GM19099 (cell line): ENCODE data around the gene AMZ1.

Source experiments
- POLR2A ChIP-seq: IDR thresholded peaks from 3 replicates; pipeline ENCODE4 v1.6.1; 2011; ENCODE audit warnings: low read depth; ENCODE audit not compliant: insufficient read length; ENCODE audit errors: extremely low read depth

Gene AMZ1

DNA sequence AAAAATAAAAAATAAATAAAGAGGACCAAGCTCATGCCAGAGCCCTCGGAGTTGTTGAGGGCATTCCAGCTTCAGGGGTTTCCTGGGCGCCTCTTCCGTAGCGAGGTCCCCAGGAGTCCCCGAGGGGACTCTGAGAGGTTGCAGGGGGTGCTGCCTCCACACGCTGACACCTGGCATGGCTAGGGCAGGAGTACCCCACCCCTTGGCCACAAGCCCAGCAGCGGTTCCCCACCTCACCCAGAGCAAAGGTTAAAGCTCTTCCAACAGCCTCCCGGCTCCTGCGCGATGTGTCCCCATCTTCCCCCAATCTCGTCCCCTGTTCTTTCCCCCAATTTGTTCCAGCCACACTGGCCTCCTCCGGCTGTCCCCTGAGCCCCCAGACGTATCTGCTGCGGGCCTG lies 4.5 kb downstream of the AMZ1 start:
- no peak for TF ChIP-seq POLR2A

GRCh38 chr7:2698581-2699288 lies 10.7 kb downstream of the AMZ1 start:
- no peak for TF ChIP-seq POLR2A

DNA sequence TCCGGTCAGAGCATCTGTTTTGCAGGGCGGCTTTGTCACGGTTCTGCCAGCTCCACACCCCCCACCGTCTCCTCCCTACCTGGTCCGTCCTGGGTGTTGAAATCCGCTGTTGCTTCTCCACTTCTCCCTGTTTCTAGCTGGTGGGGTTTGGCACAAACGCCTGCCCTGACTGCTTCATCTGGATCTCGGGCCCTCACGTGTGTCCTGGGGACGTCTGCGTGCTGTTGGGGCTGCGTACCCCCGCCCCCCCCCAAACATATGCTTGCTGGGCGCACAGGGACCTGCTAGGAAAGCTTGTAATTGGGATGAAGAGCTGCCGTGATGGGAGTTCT lies 11.3 kb downstream of the AMZ1 start:
- no peak for TF ChIP-seq POLR2A

DNA sequence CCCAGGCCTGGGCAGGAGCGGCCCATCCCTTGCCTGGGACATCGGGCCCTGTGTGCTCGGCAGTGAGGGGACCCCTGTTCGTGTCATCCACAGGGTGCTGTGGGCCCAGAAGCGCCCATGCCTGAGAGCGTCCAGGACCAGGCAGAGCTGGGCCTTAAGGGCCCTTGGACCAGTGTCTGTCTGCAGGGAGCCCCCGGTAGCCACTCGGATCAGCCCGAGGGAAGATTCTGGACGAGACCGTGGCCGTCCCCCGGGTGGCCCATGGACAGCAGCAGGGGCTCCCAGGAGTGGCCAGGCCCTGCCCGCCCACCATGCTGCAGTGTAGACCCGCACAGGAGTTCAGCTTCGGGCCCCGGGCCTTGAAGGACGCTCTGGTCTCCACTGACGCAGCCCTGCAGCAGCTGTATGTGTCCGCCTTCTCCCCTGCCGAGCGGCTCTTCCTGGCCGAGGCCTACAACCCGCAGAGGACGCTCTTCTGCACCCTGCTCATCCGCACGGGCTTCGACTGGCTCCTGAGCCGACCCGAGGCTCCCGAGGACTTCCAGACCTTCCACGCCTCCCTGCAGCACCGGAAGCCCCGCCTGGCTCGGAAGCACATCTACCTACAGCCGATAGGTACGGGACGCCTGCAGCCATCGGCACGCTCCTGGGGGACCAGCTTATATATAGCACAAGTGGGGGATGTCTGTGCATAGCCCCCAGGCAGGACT lies 12.3 kb downstream of the AMZ1 start:
- TF ChIP-seq POLR2A, result no peak

DNA sequence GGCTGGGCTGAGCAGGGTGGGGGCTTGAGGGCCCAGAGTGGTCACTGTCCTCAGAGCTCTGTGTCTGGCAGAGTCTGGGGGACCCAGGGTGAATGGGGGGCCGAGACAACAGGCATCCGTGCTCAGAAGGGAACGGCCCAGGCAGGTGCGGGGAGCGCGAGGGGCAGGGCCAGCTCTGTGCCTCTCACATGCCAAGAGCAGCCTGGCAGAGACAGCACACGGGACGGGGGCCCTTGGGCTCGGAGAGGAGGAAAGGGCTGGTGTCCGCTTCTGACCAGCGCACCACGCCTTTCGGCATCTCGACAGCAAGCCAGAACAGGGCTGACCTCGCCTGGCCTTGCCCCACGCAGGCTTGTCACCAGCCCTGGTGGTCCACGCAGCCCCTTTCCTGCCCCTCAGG lies 13.4 kb downstream of the AMZ1 start:
- no peak for TF ChIP-seq POLR2A

DNA sequence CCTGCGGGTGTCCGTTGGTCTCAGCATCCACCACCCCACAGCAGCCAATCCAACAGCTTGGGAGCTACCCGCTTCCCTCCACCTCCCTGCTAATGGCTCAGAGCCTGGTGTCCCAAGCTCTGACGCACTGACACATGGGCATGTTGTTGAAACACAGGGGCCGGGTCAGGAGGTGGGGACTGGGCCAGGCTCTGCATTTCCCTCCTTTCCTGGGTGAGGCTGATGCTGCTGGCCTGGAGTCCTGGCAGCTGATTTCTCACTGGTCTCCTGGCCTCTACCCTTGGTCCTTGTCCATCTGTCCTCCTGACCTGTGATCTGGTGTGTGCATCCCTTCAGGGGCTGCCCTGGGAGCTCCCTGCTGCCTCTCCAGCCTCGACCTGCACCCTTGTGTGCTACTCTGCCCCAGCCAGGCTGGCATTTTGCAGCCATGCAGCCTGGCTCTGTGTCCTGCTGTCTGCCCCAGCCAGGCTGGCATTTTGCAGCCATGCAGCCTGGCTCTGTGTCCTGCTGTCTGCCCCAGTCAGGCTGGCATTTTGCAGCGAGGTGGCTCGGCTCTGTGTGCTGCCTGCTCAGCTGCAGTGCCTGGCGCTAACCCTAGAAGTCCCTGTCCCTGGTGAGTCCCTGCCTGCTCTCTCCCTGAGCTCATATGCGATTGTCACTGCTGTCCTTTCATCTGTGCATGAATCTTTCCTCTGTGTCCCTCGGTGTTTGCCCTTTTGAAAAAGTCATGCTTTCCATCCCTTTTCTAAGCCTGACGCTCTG lies 14.0 kb downstream of the AMZ1 start:
- TF ChIP-seq POLR2A, result no peak

DNA sequence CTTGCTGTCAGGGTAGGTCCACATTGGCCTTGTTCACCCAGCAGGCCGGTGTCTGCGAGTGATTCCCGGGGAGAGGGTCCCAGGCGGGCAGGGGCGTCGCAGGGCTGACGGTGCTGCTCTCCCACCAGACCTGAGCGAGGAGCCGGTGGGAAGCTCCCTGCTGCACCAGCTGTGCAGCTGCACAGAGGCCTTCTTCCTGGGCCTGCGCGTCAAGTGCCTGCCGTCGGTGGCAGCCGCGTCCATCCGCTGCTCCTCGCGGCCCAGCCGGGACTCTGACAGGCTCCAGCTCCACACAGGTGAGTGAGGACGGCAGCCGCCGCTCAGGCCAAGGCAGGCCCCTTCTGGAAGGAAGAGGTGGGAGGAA lies 14.6 kb downstream of the AMZ1 start:
- no peak for TF ChIP-seq POLR2A

- TF ChIP-seq POLR2A, result no peak
Measured at GRCh38 chr7:2705371-2706096, 17.5 kb downstream of the AMZ1 start.

DNA sequence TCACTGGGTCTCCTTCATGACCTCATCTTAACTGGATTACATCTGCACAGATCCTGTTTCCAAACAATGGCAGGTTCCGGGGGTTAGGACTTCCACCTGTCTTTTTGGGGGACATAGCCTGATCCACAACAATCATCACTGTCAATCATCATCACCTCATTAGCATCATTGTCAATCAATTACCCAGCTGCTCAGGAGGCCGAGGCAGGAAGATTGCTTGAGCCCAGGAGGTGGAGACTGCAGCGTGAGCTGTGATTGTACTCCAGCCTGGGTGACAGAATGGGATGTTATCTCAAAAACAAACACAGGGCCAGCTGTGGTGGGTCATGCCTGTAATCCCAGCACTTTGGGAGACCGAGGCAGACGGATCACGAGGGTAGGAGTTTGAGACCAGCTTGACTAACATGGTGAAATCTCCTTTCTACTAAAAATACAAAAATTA lies 18.7 kb downstream of the AMZ1 start:
- TF ChIP-seq POLR2A, result no peak

- no peak for TF ChIP-seq POLR2A
Measured at GRCh38 chr7:2707481-2707880, 19.5 kb downstream of the AMZ1 start.

GRCh38 chr7:2708041-2708440 lies 20.0 kb downstream of the AMZ1 start:
- no peak for TF ChIP-seq POLR2A

- TF ChIP-seq POLR2A, result no peak
Measured at GRCh38 chr7:2708547-2709310, 20.7 kb downstream of the AMZ1 start.

GRCh38 chr7:2709553-2710285 lies 21.7 kb downstream of the AMZ1 start:
- peak; percentile 68 for TF ChIP-seq POLR2A

DNA sequence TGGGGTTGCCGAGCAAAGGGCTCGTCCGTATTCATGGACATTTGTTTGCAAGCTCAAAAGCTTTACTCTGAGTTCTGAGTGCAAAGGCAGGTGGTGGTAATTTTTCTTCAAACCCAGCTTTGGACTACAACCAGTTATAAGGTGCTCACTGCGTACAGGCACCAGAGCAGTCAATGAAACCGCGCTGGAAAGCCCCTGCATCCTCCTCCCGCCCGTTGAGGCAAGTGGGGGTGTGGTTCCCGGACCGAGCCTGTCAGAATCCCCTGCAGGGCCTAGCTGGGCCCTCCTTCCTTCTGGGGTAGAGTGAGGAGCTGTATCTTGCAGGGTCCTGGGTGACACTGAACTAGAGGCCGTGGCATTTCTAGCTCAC lies 22.3 kb downstream of the AMZ1 start:
- TF ChIP-seq POLR2A, result no peak

DNA sequence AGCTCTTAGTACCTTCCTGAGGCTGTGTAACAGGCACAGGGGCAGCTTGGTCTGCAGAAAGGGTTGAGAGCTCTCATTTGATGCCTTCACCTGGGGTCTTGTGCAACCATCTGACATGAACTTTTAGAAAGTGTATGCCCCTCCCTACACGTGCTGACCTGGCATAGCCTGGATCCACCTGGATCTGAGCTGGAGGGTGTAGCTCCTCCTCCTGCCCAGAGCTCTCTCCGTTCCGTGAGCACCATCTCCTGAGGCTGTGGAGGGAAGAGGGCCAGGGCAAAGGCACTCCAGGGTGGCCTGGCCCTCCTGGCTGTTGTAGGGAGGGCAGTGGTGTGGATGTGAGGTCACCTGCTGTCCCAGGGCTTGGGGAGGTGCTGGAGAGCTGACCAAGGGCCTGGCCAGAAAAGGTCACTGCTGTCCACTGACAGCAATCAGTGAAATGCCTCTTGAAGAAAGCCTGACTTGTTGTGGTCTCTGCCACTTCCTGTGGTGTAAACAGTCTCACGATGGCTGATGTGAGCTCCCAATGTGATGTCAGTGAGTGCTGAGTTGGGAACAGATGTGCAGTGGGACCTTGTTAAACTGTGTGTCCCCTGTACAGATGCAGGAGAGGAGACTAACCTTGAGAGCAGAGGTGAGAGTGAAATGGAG lies 23.0 kb downstream of the AMZ1 start:
- TF ChIP-seq POLR2A, result peak; percentile 32
